ENCODE data around the gene ADAM15.

Gene ADAM15

DNA sequence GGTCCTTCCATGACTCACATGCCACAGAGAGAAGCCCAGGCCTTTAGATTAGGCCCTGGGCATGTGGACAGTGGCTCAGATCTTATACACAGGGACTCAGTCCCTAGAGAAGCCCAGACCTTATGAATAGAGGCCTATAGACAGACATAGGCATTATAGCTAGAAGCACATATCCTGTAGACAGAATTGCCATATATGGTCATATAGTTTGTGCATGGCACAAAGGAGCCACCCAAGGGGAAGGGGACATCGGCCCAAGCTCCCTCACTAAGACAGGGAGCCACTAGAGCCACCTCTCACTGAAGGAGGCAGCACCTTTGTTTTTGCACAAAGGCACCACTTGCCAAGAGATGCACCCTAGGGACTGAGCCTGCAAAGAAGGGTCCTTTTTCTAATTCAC lies 25.3 kb downstream of the ADAM15 start:
- no peak for DNase-seq

DNA sequence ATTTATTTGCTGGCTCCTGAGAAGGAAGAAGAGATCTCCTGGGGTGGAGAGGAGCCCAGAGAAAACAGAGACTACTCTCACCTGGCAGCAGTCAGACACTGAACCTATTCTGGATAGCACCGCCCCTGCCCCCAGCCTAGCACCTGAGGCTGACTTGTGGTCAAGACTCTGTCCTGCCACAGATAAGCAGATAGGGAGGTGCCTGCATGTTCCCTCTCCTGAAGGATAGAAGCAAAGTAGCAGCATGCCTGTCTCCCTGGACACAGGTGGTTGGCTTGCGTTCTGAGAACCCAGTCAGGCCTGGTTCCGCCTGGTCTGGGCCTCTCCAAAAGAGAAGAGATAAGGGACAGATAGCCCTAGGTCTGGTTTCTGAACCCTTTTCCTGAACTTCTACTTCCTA lies 26.2 kb downstream of the ADAM15 start:
- DNase-seq, result no peak

DNA sequence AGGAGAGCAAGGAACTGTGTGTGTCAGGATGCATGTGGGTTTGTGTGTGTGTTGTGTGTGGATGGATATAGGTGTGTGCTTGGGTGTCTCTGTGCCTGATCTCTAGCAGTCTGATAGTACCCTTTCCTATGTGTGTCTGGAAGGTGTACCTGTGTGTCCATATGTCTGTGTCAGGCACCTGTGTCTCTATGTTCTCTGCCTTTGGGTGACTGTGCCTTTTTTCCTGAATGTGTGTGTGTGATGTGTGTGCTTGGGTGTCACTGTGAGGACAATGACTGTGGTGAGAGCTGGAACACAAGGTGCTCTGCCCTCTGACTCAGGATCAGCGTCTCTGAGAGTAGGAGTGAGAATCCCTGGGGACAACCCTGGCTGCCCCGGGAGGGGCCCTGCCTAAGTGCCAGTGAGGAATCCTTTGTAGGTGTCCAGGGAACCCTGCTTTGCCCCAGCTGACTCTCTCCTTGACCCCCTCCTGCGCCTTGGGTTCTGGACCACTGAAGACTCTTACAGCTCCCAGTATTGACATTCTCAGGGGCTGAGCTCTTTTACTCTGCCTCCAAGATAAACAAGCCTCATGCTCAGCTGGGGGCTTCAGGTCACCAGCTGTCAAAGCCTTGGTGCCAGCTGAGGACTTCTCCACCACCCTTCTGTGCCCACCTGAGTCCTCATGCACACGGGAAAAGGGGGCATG lies 26.8 kb downstream of the ADAM15 start:
- no peak for DNase-seq

DNA sequence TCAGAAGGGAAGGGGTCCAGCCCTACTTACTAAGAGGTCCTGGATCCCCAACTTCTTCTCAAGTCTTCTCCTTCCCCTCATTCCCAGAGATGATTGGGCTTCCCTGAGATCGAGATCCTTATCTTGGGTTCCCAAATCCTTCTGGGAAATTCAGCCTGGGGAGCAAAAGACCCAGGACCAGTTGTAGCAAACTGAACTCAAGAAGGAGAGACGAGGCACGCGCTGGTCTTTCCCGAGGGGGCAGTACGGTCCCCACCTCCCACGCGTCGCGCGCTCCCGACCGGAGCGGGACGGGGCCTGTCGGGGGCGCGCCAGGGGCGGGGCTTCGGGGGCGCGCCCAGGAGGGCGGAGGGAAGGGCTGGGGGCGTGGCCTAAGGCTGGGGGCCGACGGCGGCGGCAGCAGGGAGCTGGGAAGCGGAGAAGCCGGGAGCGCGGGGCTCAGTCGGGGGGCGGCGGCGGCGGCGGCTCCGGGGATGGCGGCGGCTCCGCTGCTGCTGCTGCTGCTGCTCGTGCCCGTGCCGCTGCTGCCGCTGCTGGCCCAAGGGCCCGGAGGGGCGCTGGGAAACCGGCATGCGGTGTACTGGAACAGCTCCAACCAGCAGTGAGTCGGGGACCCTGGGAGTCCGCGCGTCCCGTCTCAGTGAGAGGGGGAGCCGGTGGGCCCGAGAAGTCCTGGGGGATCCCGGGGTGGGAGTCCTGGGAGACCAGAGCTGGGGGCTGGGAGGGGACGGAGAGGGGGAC lies 27.5 kb downstream of the ADAM15 start, which contains the start of gene EFNA3:
TSS of gene EFNA3 (plus strand) at position 369 of the 741 bp plus-strand sequence. CDS start at position 474, 105 bp downstream.
- peak; percentile 42 to 63 (median 48) for DNase-seq

DNA sequence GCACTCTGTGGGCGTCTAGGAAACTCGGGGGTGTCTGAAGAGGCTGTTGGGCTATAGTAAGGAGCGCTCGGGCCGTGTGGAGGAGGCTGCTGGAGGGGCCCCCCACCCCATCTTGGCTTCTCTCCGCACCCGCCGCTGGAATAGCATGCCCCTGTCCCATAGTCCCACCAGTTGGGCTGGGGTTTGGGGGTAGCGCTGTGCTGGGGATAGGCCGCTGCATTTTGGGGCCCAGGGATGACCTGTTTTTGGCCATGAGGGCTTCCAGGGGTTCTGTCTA lies 28.0 kb downstream of the ADAM15 start:
- DNase-seq, result no peak

DNA sequence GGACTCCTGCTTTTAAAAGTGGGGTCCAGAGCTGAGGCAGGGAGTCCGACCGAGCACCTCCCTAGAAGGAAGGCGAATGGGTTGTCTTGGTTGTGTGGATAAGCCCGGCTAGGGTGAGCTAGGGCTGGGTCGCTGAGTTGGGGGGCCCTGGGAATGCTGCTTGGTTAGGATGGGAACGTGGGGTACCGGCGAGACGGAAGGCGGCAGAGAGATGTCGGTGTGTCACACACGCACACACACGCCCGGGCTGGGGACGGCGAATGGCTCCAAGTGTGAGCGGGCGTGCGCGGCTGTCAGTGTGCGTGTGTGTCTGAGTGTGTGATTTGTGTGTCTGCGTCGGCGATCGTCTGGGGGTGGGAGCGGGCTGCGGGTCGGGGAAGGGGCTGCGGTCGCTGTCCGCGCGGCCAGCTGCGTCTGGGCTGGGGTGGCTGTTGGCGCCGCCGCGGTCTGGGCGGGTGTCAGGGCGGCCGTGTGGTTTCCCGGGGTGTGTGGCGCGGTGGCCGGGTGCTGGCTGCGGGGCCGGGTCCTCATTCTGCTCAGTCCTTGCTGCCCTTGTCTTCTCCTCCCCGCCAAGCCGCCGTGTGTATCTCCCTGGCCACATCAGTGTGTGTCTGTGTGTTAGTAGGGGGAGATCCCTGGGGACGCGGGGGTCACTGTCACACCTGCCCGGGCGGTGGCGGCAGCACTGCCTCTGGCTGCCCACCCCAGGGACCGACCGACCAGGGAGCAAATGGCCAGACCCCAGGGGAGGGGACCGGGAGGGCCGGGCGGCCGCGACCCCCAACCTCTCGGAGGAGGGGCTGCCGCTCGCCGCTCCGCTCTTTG lies 28.6 kb downstream of the ADAM15 start:
- DNase-seq, result no peak

DNA sequence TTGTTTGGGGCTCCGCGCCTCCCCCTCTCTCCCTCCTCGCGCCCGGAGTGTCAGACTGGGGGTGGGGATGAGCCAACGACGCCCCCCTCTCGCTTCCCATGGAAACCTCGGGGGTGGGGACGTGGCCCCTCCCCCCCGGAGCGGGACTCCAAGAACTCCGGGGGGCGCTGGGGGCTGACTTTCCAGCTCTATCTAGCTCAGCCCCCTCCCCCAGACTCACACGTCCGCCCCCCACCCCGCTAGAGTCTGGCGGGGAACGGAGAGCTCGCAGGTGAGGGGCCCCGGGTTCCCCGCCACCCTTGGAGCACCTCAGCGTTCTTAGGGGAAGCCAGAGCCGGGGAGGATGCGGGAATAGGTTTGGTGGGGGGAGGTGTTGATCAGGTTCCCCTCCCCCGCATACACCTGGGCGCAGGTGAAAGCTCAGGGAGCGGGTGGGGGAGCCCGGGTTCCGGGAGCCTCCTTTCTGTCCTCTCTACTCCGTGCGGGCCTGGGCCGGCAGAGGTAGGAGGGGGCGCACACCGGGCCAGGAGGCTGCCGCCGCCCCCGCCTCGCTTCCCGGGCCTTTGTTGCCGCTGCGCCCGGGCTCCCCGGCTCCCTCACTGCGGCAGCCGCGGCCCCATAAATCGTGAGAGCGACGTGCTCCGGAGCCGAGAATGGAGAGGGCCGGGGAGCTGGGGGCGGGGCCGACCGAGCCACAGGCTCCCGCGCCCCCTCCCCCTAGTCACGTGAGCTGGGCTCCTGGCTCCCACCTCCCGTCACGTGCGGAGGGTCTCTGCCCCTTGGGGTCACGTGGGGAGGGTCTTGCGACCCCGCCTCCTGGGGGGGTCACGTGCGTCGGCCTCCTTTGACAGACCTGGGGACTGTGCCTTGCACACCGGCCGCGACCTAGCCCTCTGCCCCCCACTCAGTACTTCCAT lies 29.5 kb downstream of the ADAM15 start:
- DNase-seq, result peak in 1 of 5 donors; percentile 47

DNA sequence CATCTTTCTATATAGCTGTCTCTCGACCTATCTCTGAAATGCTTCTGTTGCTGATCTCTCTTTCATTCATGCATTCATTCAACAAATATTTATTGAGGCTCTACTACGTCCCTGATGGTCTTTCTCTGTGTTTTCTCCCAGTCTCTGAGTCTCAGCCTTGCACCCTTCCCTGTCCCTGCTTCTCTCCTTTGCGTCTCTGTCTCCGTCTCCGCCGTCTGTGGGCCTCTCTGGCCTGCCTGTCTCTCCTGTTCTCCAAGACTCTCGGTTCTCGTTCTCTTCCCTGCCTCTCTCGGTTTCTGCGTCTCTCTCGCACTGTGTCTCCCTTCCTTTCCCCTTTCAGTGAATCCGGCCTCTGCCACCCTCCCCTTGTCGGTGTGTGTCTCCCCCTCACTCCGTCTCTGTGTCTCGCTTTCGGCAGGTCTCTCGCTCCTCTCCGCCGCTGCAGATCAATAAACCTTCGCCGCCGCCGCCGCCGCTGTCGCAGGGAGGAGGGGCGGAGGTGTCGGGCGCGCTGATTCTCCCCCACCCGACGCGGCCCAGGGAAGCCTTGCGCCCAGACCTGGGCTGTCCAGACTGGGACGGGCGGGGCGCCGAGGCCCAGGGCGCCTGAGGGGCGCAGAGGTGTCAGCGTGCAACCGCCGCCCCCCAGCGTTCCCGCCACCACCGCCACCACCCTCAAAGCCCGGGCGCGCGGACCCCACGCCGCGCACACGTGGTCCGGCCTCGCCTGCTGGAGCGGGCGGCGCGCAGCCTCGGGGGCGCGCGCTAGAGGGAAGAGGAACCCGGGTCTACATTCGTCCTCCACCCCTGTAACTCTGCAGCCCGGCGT lies 30.6 kb downstream of the ADAM15 start:
- DNase-seq, result no peak

DNA sequence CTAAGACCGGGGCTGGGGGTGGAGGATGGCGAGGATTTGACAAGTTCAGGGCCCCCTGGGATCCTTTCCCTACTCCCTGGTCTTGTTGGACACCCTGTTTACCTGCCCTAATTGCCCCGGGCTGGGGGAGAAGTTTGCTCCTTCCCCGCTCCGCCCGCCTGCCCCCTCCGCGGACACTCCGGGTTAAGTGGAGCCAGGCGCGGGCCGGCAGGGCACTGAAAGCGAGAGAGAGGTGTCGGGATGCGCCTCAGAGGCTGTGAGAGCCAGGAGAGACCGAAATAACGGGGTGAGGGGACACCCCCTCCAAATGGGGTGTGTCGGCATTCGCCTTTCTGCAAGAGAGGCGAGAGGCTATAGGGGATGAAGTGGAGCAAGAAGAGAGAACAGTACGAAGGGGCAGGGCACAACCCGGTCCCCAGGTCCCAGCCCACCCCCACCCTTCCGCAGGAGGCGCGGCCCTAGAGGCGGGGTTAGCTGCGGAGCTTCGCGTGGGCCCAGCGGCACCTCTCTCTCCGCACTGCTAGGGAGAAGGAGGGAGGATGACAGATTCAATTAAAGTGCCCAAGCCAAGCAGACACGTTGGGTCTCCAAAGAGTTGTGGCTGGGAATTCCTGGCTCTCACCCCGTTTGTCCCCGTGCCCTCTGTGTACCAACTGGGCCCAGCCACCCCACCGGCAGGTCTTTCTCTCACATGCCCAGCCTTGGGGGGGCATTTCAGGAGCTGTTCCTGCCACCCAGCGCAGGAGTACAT lies 31.4 kb downstream of the ADAM15 start:
- no peak for DNase-seq

DNA sequence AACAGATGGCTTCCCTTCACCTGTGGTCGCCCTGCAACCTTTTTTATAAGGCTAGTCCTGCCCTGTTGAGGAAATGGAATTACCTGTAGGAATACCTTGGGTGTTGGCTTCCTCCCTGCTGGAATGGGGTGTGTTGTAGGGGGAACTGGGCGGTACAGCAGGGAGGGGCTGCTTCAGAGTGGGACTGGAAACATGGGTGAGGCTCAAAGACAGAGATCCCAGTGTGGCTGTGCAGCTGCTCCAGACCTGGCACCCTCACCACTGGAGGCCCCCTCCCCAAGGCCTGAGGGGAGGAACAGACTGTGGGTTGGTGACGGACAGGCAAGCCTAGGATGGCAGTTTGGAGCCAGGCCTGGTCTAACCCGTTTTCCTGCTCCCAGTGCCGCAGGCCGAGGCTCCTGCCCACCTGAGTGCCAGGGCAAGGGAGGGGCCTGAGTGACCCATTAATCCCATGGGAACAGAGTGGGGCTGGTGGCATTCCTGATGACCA lies 32.0 kb downstream of the ADAM15 start:
- DNase-seq, result no peak

DNA sequence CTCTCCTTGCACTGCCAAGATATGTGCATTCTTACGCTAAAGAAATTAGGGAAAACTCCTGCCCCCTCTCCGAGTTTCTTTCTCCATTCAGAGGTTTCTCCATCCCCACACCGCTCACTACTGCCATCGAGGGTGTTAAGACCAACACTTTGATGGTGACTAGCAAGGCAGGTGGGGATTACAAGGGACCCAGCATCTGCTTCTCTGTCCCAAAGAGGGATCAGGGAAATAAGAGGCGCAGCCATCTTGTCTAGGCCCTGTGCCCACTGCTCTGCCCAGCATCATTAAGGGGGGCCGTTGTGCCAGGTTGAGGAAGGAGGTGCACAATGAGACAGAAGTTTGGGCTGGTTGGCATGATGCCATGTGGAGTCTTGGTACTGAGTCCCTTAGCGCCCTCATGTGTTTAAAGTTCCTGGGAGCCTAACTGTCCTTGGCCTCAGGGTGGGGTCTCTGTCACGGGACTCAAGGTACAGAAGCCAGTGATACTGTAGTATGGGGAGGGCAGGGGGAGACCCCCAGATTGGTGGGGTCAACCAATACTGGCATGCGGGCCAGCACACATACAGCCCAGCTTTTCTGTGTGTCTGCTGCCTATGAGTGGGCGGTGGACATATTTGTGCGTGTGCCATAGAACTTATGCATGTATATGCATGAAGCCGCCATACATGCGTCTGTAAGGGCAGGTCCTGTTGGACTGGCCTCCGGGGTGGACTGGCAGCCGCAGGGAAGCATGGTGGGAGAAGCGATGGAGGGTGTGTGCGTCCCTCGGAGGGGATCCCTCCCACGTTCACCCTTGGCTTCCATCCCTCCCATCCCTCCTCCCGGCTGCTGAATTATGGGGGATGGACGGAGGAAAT lies 33.0 kb downstream of the ADAM15 start:
- DNase-seq, result peak in 1 of 5 donors; percentile 55

DNA sequence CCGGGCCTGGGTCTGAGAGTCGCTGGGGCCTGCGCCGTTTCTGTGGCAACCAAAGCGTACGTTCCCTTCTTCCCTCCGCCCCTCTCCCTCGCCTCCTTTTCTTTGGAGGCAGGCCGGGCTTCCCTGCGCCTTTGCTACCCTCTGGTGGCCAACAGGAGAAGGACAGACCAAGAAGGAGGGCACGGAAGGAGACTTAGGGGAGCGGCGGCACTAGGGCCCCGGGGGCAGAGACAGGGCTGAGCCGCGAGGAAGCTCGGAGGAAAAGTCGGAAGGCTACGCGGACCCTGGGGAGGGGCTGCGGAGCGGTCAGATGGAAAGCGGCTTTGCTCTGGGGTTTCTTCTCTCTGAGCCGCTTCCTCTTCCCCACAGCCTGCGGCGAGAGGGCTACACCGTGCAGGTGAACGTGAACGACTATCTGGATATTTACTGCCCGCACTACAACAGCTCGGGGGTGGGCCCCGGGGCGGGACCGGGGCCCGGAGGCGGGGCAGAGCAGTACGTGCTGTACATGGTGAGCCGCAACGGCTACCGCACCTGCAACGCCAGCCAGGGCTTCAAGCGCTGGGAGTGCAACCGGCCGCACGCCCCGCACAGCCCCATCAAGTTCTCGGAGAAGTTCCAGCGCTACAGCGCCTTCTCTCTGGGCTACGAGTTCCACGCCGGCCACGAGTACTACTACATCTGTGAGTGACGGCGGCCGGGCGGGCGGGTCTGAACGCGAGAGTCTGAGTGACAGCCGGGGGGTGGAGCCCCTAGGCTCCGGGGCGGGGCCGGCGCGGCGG lies 33.8 kb downstream of the ADAM15 start:
- peak; percentile 79 to 93 (median 88) for DNase-seq

DNA sequence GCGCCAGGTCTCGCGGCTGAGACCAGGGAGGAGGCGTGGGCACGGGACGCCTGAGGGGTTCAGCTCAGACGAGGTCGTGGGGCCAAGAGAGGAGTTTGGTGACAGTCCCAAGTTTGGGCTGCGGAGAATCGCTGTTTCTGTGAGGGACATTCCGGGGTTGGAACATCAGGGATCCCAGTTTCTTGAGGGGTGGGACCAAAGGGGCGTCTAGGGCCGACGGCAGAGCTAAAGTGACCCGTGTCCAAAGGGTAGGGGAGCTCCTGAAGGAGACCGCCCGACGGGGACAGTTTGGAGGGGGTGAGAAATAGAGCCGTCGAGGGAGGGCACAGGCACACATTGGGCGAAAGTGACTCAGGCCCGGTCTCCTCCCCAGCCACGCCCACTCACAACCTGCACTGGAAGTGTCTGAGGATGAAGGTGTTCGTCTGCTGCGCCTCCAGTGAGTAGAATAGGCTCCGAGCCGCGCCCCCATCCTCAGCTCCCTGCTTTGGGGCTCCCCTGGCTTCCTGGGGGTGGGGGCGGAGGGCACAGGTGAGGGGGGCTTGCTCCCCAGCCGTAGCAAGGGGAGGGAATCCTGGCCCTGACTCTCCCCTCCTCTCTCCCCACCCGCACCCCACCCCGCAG lies 34.5 kb downstream of the ADAM15 start:
- DNase-seq, result peak; percentile 68 to 71 (median 70)

DNA sequence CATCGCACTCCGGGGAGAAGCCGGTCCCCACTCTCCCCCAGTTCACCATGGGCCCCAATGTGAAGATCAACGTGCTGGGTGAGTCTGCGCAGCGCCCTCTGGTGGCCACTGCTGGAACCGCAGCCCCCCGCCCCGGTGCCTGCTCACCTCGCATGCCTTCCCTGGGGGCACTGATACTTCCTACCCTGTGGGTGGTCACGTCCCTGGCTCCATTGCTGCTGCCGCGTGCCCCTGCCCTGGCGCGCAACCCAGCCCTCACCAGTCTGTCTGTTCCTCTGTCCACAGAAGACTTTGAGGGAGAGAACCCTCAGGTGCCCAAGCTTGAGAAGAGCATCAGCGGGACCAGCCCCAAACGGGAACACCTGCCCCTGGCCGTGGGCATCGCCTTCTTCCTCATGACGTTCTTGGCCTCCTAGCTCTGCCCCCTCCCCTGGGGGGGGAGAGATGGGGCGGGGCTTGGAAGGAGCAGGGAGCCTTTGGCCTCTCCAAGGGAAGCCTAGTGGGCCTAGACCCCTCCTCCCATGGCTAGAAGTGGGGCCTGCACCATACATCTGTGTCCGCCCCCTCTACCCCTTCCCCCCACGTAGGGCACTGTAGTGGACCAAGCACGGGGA lies 35.1 kb downstream of the ADAM15 start:
- peak; percentile 55 to 77 (median 73) for DNase-seq

DNA sequence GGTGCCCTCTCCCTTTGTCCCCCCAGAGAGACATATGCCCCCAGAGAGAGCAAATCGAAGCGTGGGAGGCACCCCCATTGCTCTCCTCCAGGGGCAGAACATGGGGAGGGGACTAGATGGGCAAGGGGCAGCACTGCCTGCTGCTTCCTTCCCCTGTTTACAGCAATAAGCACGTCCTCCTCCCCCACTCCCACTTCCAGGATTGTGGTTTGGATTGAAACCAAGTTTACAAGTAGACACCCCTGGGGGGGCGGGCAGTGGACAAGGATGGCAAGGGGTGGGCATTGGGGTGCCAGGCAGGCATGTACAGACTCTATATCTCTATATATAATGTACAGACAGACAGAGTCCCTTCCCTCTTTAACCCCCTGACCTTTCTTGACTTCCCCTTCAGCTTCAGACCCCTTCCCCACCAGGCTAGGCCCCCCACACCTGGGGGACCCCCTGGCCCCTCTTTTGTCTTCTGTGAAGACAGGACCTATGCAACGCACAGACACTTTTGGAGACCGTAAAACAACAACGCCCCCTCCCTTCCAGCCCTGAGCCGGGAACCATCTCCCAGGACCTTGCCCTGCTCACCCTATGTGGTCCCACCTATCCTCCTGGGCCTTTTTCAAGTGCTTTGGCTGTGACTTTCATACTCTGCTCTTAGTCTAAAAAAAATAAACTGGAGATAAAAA lies 35.9 kb downstream of the ADAM15 start:
- DNase-seq, result no peak

DNA sequence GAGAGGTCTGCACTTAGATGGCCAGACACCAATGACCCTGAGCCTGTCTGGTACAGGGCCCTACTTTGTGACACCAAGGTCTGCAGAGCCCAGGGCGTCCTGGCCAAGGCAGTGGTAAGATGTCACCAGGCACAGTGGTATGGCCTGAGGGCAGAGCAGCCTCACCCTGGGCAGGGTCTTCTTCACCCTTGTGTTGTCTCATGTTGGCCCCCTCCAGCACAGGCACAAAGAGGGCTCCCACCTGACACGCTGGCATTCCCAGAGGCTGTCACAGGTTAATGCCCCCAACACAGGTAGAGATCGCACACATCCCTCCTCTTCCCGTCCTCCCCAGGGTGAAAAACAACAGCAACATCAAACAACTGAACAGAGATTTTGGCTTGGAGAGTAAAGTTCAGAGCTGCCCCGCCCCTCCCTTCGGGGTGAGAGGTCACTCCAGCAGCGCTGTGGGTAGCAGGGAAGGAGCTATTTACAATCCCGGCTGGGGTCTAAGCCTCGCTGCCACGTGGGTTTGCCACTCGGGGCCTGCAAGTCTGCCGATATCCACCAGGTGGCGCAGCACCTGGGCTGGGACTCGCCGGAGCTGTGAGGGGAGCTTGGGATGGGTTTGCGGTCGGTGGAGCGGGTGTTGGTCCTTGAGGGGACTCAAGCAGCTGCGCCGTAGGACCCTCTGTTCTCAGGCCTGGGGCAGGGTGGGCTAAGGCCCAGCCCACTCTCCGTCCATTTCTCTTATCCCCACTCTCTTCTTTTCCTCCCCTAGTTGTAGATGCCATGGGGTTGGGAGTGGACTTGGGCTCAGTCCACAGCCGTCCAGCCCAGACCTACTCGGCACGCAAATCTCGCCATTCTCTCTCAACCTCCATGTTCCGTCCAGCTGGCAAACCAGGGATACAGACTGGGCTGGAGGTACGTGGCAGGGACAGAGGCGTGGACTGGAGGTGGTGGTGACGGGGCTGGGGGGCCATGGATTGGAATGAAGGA lies 40.2 kb downstream of the ADAM15 start:
- peak; percentile 58 to 77 (median 70) for DNase-seq

Measured in T-helper 1 cell (primary cell).